GM12865 (cell line): ENCODE results near the gene OSTF1.

Source experiments
- DNase-seq: peaks from one replicate; pipeline ENCODE4 v3.0.0; 2010; ENCODE audit warnings: low read depth
- H3K4me3 ChIP-seq: 2 replicates; pipeline ENCODE4 v1.5.1; 2011; ENCODE audit warnings: mild to moderate bottlenecking, low read depth, low read length, control low read depth
- TF ChIP-seq, protein P1 (sequence below): IDR thresholded peaks from 2 replicates; pipeline ENCODE4 v1.5.1; 2011; ENCODE audit warnings: low read length, control low read depth, low read depth, inconsistent platforms; ENCODE audit not compliant: insufficient read depth; ENCODE audit errors: missing control alignments

OSTF1 gene

DNA sequence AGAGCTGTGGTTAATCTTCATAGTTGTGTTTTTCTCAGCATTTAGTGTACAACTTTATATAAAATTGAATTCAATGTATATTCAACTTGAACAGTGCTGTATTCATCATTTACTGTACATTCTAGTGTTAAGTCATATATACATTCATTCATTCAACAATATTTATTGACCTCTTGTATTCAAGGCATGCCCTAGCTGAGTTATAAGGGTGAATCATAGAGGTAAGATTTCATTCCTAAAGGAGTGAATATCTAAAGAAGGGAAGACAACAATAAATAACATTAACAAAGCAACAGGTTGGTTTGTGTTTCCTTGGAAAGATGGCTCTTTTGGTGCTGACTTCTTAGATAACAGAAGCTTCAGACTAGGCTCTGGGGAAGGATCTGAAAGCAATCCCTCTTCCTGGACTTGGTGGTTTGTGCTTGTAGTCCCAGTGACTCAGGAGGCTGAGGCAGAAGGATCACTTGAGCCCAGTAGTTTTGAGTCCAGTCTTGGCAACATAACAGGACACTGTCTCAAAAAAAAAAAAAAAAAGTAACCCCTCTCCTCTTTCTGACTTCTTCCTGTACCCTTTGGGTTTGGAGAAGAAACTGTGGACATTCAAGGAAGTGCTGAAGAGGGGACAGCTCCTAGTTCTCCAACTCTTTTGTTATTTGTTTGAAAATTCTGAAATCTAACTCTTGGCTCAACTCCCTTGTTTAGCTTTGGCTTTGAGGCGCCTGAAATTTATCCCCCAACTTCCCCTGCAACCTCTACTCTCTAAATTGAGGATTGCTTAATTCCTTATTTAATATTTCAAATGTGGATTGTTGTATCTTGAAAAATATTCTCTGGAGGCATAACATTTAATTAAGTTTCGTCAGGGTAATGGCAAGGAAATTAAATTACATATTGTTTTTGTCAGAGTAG is 80.2 kb downstream of the OSTF1 start:
- TF ChIP-seq, protein P1, sequence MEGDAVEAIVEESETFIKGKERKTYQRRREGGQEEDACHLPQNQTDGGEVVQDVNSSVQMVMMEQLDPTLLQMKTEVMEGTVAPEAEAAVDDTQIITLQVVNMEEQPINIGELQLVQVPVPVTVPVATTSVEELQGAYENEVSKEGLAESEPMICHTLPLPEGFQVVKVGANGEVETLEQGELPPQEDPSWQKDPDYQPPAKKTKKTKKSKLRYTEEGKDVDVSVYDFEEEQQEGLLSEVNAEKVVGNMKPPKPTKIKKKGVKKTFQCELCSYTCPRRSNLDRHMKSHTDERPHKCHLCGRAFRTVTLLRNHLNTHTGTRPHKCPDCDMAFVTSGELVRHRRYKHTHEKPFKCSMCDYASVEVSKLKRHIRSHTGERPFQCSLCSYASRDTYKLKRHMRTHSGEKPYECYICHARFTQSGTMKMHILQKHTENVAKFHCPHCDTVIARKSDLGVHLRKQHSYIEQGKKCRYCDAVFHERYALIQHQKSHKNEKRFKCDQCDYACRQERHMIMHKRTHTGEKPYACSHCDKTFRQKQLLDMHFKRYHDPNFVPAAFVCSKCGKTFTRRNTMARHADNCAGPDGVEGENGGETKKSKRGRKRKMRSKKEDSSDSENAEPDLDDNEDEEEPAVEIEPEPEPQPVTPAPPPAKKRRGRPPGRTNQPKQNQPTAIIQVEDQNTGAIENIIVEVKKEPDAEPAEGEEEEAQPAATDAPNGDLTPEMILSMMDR: no peak
- DNase-seq: no peak
- no peak overlapping the region for H3K4me3 ChIP-seq

DNA sequence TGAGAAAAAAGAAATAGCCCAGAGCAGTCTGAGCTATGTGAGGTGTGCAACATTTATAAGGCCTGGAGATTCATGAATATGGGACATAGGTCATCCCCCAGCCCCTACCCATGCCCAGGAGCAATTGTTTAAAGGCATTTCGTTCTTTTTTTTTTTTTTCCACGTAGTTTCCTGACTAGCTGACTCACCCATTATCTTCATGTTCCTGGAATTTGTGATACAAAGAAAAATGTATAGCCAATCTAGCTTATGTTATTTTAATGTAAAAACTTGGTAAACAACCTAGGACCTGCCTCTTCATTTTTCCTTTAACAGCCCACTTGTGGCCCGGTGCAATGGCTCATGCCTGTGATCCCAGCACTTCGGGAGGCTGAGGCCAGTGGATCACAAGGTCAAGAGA is 81.3 kb downstream of the OSTF1 start:
- no peak for DNase-seq
- no peak overlapping the region for H3K4me3 ChIP-seq
- TF ChIP-seq, protein P1: no peak

DNA sequence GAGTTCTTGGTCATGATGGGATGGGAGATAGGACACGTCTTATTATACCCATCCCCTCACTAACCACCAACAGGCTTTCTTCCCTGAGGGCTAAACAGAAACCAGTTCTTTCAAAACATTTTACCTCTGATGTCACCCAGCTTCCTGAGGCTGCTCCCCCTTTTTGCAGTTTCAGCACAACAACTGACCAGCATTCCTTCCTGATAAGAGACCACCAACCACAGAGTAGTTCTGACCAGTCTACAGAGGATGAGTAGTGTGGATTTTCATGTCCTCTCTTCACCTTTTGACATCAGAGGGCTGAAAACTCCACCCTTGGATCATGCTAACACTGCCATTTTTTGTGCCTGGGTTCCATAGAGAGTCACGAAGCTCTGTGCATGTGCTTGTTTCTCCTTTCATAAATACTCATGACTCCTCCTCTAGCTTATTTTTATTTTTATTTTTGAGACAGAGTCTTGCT is 82.6 kb downstream of the OSTF1 start:
- no peak for DNase-seq
- TF ChIP-seq, protein P1: no peak
- no peak overlapping the region for H3K4me3 ChIP-seq

DNA sequence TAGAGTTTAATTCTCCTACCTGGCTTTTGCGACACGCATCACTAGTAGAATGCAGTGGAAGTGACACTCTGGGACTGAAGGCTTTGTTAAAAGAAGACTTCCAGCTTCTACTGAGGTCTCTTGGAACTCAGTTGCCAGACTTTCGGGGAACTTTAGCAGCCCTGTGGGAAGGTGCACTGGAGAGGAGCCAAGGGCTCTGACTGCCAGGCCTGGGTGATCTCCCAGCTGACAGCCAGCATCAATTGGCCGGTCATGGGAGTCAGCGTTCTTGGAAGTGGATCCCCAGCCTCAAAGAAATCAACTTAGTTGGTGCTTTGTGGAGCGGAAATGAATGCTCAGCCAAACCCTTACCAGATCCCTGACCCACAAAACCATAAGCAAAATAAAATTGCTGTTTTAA is 87.1 kb downstream of the OSTF1 start:
- TF ChIP-seq, protein P1: no peak
- DNase-seq: no peak
- no peak overlapping the region for H3K4me3 ChIP-seq

DNA sequence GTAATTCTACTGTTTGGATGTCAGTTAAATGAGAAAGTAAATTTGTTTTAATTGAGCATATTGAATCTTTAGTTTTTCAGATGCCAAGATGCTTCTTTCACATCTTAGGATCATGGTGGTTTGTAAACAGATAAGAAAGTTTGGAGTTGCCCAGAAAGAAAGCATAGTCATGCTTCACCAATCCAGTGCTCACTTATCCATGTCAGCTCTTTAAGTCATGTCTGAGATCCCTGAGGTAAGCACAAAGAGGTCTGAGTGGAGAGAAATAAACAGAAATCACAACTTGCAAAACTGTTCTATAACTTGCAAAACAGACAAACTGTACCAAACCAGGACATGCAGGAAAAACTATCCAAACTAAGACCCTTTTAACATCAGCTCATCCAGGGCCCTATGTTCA is 87.7 kb downstream of the OSTF1 start:
- TF ChIP-seq, protein P1: no peak
- no peak overlapping the region for H3K4me3 ChIP-seq
- DNase-seq: no peak

DNA sequence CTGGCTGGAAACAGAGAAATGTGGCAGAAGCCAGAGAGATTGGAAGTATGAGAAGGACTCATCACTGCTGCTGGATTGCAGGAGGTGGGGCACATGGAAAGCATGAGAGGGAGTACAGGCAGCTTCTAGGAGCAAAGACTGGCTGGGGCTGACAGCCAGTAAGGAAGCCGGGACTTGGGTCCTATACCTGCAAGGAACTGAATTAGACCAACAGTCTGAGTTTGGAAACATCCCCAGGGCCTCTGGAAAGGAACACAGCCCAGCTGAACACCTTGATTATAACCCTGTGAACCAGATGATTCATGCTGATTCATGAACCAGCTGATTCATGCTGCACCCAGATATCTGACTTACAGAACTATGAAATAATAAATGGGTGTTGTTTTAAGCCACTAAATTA is 93.4 kb downstream of the OSTF1 start:
- TF ChIP-seq, protein P1: no peak
- no peak overlapping the region for H3K4me3 ChIP-seq
- DNase-seq: no peak
